GM19397 (cell line): ENCODE data around the gene VCL.
A peak's percentile ranks its signal among the peaks of the same experiment; 100 is the strongest.
"Not testable (repeated sequence)": the region's sequence is repeated elsewhere in the genome, so short reads cannot be mapped to it uniquely, and the experiment has no call there.

Source experiments
- ATAC-seq: cut with Tn5 transposase; IDR thresholded peaks from one replicate; pipeline ENCODE4 v1.9.1; 2021; ENCODE audit warnings: mild to moderate bottlenecking, moderate library complexity; ENCODE audit not compliant: unreplicated experiment

VCL gene

GRCh38 chr10:73971636-73972354, 26.1 kb upstream of the VCL start:
- no peak for ATAC-seq

DNA sequence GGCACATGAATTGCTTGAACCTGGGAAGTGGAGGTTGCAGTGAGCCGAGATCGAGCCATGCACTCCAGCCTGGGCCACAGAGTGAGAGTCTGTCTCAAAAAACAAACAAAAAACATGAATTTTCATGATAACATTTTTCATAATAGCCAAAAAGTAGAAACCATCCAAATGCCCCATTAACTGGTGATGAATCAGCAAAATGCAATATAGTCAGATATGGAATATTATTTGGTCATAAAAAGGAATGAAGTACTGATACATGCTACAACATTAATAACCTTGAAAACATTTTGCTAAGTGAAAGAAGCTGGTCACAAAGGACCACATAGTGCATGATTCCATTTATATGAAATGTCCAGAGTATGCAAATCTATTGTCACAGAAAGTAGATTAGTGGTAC, 24.5 kb upstream of the VCL start:
- no peak for ATAC-seq

- ATAC-seq, result no peak
Observed at GRCh38 chr10:73974309-73974946, 23.5 kb upstream of the VCL start.

GRCh38 chr10:73975388-73975787, 22.5 kb upstream of the VCL start:
- ATAC-seq, result no peak

DNA sequence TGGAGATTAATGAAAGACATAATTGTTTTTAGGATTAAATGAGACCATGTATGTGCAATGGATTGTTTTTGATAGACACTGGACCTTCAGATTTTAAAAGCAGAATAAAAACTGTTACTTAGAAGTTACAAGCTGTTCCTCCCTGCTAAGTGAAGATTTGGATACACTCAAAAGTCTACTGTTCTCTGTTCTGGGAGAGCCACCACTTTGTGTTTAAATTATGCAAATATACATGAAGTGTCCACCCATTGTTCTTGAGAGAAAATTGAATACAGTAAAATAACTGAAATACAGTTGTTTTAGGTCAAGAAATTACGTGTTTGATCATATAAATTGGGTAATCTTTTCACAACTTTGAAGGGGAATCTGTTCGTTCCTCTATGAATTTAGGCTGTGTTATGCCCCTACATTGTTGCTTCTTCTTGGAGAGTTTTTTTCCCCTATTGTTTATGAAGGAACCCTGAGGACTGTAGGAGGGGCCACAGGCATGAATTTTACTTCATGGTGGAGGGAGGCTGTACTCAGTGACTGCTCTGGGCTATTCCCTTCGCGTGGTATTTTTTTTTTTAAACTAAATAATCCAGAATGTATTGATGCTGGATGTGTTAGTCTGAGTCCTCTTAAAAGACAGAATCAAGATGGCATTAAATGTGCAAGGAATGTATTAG, 18.6 kb upstream of the VCL start:
- no peak for ATAC-seq

DNA sequence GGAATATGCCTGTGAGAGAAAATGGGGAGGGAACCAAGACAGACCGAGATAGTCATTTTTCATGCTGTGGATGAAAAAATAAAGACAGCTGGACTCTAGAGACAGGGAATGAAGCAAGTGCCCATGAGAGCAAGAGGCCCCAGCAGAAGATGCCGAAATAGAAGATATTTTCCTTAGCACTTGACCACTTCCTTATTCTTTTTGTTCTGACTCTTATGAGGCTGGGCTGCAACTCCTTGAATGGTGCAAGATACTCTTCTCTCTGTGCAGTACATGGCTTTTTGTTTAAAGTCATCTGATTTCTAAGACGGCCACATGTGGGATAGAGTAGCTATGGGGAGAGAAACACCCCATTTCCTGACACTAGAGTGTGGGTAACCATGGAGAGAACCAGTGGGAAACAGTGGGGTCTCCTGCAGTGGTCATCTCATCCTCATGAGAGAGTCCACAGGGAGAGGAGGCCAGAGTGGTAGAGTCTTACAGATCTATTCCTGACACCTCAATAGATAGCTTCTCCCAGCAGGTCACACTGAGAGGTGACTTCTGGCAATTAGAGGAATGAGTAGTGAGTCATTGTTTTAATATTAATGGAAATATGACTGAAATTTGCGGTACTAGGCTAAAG, 18.0 kb upstream of the VCL start:
- ATAC-seq, result no peak

GRCh38 chr10:73981812-73982211, 16.1 kb upstream of the VCL start:
- no peak for ATAC-seq

DNA sequence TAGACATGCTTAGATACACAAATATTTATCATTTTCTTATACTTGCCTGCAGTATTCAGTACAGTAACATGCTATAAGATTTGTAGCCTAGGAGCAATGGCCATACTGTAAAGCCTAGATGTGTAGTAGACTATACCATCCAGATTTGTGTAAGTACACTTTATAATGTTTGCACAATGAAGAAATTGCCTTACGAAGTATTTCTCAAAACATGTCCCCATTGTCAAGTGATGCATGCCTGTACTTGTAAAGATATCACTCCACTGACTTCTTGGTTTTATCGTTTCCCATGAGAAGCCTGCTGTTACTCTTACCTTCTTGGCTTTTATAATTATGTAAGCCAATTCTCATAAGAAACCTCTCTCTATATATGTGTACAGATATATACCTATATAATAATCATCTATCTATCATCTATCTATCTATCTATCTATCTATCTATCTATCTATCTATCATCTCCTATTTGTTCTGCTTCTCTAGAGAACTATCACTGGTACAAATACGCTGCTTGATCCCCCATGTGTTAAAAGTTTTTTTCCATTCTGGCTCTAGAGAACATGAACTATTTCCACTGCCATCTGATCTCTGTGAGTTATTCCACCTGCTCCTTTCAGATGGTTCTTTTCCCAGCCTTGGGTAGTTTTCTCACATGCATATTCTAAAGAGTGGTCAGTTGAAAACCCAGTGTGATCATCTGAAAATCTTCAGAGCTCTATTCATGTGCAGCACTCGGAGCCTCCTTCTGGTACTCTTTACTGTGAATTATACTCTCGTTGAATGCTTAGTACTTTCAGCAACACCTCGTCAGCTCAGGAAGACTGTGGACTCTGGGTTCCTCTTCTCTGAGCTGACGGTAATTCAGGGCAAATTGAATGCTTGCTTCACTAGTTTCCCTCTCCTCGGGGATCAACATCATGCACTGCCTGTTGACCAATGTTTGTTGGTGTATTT, 14.5 kb upstream of the VCL start:
- ATAC-seq, result no peak

DNA sequence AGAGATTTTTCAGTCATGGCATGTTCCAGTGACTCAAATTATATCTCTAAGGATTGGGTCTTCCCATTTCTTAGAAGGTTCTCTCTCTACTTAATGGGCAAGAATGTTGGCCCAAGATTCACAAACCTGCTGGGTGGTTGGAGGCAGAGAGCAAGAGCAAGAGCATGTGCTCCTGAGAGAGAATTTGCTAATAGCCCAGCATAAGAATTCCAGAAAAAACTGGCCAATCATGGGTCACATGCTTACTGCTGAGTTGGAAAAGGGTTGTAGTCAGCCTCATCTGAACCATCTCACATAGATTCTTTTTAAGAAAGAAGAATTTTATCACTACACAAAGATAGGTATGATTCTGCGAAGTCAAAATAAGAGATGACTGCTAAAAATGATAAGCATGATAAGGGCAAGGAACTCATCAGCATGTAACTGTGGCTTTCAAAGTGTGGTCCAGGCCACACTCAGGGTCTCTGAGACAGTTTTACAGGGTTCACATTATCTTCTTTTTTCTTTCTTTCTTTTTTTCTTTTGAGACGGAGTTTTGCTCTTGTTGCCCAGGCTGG, 8.2 kb upstream of the VCL start:
- ATAC-seq, result no peak

GRCh38 chr10:73991203-73991883, 6.6 kb upstream of the VCL start:
- ATAC-seq, result no peak

DNA sequence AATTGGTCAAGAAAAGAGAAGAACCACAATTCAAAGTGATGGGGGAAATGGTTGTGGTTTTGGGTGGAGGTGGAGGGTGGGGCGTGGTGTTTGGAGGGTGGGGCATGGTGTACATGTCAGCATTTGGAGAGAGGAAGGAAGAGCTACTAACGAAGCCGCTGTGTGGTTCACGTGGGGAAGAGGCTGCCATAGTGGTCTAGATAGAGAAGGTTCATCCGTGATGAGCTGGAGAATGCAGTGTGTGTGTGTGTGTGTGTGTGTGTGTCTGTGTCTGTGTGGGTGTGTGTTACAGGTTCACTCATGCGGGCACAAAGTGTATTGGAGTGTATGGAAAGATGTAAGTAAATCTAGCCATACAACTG, 6.1 kb upstream of the VCL start:
- no peak for ATAC-seq

- no peak for ATAC-seq
Observed at GRCh38 chr10:73992899-73993788, 4.8 kb upstream of the VCL start.

DNA sequence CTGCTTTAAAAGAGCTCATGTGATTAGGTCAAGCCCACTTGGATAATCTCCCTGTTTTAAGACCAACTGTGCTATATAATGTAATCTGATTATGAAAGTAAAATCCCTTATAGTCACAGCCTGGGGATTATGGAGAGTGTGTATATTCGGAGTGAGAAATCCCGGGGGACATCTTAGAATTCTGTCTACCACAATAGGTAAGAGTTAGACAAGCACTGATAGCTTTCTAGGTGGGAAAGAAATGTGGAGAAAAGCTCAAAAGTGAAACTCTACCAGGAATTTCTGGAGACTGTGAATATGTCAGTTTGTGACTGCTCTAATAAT, 2.9 kb upstream of the VCL start:
- ATAC-seq, result no peak

DNA sequence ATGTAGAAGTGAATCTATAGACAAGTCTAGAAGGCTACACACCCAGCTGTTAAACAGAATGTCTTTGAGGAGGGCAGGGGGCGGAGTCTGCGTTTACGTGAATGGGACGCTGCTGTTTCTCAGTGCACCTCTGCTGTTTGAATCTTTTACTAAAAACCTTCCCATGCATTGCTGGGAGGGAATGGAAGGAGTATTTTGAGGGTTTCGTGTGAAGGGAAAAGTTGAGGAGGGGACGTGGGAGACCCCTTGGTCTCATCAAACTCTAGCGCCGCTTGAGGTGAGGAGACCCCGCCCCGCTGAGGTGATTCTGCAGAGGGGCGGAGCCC, 492 bp upstream of the VCL start:
- peak; percentile 32 for ATAC-seq

DNA sequence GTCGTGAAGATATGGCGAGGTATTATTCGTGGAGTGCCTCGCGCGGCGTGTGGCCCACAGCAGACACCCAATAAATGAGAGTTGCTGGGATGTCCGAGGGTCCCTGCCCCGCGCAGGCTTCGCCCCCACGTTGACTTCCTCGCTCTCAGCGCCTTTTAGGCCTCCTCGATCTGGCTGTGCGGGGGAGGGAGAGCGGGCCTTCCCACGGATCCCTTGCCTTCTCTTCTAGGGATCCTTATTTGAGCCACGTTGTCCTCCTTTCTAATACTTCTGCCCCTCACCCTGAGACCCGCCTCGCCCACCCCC, 660 bp downstream of the VCL start:
- no peak for ATAC-seq

DNA sequence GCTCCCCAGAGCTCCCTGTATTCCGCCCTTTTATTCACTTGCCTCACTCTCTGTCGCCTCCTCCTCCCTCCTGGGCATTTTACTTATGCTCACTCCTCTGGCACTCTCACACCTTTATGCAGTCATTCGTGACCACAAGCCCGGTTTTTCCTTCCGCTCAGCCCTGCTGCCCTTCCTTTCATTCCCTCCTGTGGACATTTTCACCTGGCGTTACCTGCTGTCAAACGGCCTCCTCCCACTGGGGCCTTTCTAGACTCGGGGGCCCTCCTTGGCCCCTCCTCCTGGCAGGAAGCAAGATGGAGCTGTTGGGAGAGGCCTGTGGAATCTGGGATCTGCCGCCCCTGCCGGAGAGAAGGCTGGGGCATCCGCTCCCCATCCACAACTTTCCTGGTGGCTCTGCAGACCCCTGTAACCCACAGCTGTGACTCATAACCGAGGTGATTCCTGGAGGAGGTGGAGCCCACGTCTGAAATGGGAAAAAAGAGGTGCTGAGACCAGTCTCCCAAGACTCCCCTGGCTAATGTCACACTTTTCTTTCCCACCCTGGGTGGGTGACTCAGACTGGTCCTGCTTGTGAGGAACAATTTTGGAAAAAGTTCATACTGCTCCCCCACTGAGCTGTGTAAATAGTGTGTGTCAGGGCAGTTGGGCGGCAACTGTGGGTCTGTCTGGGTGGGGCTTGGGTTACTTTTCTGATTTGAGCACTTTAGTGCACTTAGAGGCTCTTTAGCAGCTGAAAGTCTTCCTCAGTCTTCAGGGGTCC, 1.2 kb downstream of the VCL start:
- ATAC-seq, result no peak

DNA sequence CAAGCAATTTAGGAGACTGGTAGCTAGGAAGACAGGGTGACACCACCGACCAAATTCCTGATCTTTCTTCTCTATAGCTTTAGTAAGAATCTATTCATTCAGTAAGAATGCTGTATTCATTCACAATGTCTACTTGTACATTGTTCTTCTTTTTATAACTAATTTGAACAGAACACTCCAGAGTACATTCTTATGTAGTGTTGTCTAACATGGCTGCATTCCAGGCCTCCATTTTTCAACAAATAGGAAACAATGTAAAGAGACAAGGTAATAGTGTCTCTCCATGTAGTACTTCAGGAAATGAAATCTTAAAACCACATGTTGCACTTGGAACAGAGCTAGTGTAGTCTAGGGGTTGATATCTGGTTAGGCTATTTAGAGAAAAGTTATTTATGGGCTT, 1.8 kb downstream of the VCL start:
- ATAC-seq, result no peak

GRCh38 chr10:74000244-74000643, 2.3 kb downstream of the VCL start:
- not testable (repeated sequence) for ATAC-seq
